Cardiac muscle cell (in vitro differentiated cells and primary cell): ENCODE results near the gene TMEM204. TPM values are rescaled to one million over a fixed set of nuclear protein-coding genes. Genes with fewer than 3 reads are reported as not detected.

ENCODE experiments used
- DNase-seq, 2 donors: peaks; one replicate each; pipeline versions ENCODE4 v3.0.0 to v3.0.0-alpha.2; 2010 to 2017; ENCODE audit warnings: low read depth in 1 of 2, low spot score in 1 of 2
- H3K27ac ChIP-seq: fragments of 200-600 bp; sonication (generic); 2 replicates; pipeline ENCODE4 v1.5.1; 2016
- H3K27me3 ChIP-seq: fragments of 200-600 bp; sonication (generic); 2 replicates; pipeline ENCODE4 v1.6.0; 2016; ENCODE audit warnings: control low read depth
- H3K36me3 ChIP-seq: fragments of 200-600 bp; sonication (generic); 2 replicates; pipeline ENCODE4 v1.5.1; 2016; ENCODE audit warnings: control low read depth
- H3K4me1 ChIP-seq: fragments of 200-600 bp; sonication (generic); 2 replicates; pipeline ENCODE4 v1.8.1; 2017; ENCODE audit warnings: low read depth, mild to moderate bottlenecking, mixed run types
- H3K4me3 ChIP-seq: fragments of 200-600 bp; sonication (generic); 2 replicates; pipeline ENCODE4 v1.5.1; 2016; ENCODE audit warnings: mild to moderate bottlenecking
- H3K9me3 ChIP-seq: fragments of 200-600 bp; sonication (generic); 2 replicates; pipeline ENCODE4 v1.5.1; 2017; ENCODE audit warnings: low read depth, mild to moderate bottlenecking, control low read depth
- CTCF ChIP-seq: IDR thresholded peaks from 2 replicates; pipeline ENCODE4 v1.5.1; 2012; ENCODE audit warnings: low read depth, mild to moderate bottlenecking, low read length
- polyA plus RNA-seq: library from polyadenylated mRNA; unstranded; fragments of >200 nt; fragmentation: Nextera tagmentation; extraction: Ambion mirVana; gene quantifications from 2 replicates; pipeline ENCODE4 v1.2.1, GENCODE V29; 2016
- total RNA-seq: library from RNA; depleted of rRNA; stranded (reverse); fragments of >200 nt; gene quantifications from 2 replicates; pipeline ENCODE4 v1.2.3, GENCODE V29; 2016

Gene TMEM204
- total and polyA plus RNA-seq, 2 experiments from 2014 or later, result 0.44 to 0.83 TPM

GRCh38 chr16:1545044-1546040, 11.9 kb downstream of the TMEM204 start:
- Histone ChIP-seq H3K4me1 (peaks cover 19% of the 10 kb centered on the region), H3K27ac (peak overlapping the region; percentile 94), H3K4me3 (no peak overlapping the region), H3K36me3 (no peaks in the 10 kb centered on the region), H3K9me3 (no peaks in the 10 kb centered on the region), H3K27me3 (no peaks in the 10 kb centered on the region)
- DNase-seq, result peak in 1 of 2 donors; percentile 51
- TF ChIP-seq CTCF, result no peak

GRCh38 chr16:1546430-1546829, 13.0 kb downstream of the TMEM204 start:
- Histone ChIP-seq H3K9me3 (no peaks in the 10 kb centered on the region), H3K27ac (peak overlapping the region; percentile 94), H3K36me3 (no peaks in the 10 kb centered on the region), H3K4me3 (no peak overlapping the region), H3K4me1 (peaks cover 19% of the 10 kb centered on the region), H3K27me3 (no peaks in the 10 kb centered on the region)
- TF ChIP-seq CTCF, result no peak
- no peak for DNase-seq

DNA sequence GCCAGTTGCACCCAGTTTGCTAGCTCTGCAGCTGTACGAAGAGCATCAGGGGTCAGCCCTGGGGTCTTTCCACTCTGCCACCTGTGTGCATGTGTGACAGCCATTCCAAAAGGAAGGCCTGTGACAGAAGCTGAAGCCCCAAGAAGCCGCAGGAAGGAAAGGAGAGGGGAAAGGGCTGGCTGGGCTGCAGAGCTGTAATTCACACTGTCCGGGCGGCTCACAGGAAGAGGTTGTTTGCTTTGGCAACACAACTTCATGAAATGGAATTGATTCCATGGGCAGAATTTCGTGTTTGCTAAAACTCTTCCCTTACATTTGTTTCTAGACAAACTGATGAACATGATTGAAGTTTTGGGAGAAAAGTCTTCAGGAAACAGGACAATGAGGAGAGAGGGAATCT, 14.8 kb downstream of the TMEM204 start:
- no peak for TF ChIP-seq CTCF
- H3K4me3 ChIP-seq, result no peak overlapping the region
- no peaks in the 10 kb centered on the region for H3K9me3 ChIP-seq
- peaks cover 19% of the 10 kb centered on the region for H3K4me1 ChIP-seq
- no peak overlapping the region for H3K27ac ChIP-seq
- peak in 1 of 2 donors; percentile 46 for DNase-seq
- no peaks in the 10 kb centered on the region for H3K36me3 ChIP-seq
- no peaks in the 10 kb centered on the region for H3K27me3 ChIP-seq

DNA sequence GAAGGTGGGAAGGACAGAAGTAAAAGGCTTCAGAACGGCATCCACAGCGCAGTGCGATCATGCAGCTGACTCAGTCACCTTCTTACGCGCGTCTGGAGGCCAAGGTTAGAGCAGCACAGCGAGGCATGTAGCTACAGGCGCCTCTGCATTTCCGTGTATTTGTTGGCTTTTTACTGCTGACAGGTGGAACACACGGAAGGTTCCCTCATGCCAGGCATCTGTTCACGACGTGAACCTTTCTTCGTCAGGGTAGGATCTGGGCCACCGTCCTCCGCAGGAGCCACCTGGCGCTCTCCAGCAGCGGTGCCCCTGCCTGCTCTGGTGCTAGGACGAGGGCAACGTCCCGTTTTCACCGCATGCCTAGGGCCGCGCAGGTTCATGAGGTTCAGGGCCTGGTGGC, 15.3 kb downstream of the TMEM204 start:
- Histone ChIP-seq H3K27me3 (no peaks in the 10 kb centered on the region), H3K4me3 (no peak overlapping the region), H3K27ac (no peak overlapping the region), H3K4me1 (peaks cover 19% of the 10 kb centered on the region), H3K9me3 (no peaks in the 10 kb centered on the region), H3K36me3 (no peaks in the 10 kb centered on the region)
- no peak for DNase-seq
- TF ChIP-seq CTCF, result no peak

DNA sequence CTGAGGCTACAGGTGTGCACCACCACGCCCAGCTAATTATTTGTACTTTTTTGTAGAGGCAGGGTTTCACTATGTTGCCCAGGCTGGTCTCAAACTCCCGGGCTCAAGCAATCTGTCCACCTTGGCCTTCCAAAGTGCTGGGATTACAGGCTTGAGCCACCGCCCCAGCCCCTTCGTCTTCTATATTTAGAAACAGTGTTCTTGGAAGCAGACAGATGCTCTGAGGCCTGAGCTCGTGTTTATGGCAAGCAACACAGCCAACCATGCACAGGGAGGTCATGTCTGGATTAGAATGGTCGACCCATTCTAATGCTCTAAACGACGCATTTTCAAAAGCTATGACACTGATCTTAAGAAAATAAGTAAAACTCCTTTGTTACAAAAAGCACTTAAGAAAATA, 16.6 kb downstream of the TMEM204 start:
- no peaks in the 10 kb centered on the region for H3K27me3 ChIP-seq
- H3K36me3 ChIP-seq, result peaks cover under 1% of the 10 kb centered on the region
- H3K9me3 ChIP-seq, result no peaks in the 10 kb centered on the region
- H3K27ac ChIP-seq, result peak overlapping the region; percentile 68
- H3K4me1 ChIP-seq, result peaks cover 16% of the 10 kb centered on the region
- DNase-seq, result peak in 1 of 2 donors; percentile 17
- no peak overlapping the region for H3K4me3 ChIP-seq
- TF ChIP-seq CTCF, result no peak
